Measurements from ENCODE around the gene MYO1E. TPM values are rescaled to one million over a fixed set of nuclear protein-coding genes. Genes with fewer than 3 reads are reported as not detected.

MYO1E gene
- total RNA-seq, 1 experiment from 2014 or later: 83.6 TPM

GRCh38 chr15:59197454-59197853 is 175.2 kb downstream of the MYO1E start (continued):
- TF ChIP-seq TEAD4 (CRISPR knock-in tag; IDR thresholded peaks at IDR 0.05) (no peak), ZSCAN18 (CRISPR knock-in tag; IDR thresholded peaks at IDR 0.05) (no peak), GRHL2 (CRISPR knock-in tag; IDR thresholded peaks at IDR 0.05; ENCODE audit: insufficient replicate concordance, severe bottlenecking) (no peak), ZNF281 (CRISPR knock-in tag; IDR thresholded peaks at IDR 0.05) (no peak), NFYB (CRISPR knock-in tag; conservative IDR thresholded peaks at IDR 0.05; ENCODE audit: low read depth) (no peak), CDX4 (CRISPR knock-in tag; IDR thresholded peaks at IDR 0.05; ENCODE audit: borderline replicate concordance) (no peak), EMX1 (CRISPR knock-in tag; IDR thresholded peaks at IDR 0.05) (no peak)
- TF ChIP-seq, protein P1, sequence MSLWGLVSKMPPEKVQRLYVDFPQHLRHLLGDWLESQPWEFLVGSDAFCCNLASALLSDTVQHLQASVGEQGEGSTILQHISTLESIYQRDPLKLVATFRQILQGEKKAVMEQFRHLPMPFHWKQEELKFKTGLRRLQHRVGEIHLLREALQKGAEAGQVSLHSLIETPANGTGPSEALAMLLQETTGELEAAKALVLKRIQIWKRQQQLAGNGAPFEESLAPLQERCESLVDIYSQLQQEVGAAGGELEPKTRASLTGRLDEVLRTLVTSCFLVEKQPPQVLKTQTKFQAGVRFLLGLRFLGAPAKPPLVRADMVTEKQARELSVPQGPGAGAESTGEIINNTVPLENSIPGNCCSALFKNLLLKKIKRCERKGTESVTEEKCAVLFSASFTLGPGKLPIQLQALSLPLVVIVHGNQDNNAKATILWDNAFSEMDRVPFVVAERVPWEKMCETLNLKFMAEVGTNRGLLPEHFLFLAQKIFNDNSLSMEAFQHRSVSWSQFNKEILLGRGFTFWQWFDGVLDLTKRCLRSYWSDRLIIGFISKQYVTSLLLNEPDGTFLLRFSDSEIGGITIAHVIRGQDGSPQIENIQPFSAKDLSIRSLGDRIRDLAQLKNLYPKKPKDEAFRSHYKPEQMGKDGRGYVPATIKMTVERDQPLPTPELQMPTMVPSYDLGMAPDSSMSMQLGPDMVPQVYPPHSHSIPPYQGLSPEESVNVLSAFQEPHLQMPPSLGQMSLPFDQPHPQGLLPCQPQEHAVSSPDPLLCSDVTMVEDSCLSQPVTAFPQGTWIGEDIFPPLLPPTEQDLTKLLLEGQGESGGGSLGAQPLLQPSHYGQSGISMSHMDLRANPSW (CRISPR knock-in tag; conservative IDR thresholded peaks at IDR 0.05; ENCODE audit: low read depth): no peak
- TF ChIP-seq, protein P2, sequence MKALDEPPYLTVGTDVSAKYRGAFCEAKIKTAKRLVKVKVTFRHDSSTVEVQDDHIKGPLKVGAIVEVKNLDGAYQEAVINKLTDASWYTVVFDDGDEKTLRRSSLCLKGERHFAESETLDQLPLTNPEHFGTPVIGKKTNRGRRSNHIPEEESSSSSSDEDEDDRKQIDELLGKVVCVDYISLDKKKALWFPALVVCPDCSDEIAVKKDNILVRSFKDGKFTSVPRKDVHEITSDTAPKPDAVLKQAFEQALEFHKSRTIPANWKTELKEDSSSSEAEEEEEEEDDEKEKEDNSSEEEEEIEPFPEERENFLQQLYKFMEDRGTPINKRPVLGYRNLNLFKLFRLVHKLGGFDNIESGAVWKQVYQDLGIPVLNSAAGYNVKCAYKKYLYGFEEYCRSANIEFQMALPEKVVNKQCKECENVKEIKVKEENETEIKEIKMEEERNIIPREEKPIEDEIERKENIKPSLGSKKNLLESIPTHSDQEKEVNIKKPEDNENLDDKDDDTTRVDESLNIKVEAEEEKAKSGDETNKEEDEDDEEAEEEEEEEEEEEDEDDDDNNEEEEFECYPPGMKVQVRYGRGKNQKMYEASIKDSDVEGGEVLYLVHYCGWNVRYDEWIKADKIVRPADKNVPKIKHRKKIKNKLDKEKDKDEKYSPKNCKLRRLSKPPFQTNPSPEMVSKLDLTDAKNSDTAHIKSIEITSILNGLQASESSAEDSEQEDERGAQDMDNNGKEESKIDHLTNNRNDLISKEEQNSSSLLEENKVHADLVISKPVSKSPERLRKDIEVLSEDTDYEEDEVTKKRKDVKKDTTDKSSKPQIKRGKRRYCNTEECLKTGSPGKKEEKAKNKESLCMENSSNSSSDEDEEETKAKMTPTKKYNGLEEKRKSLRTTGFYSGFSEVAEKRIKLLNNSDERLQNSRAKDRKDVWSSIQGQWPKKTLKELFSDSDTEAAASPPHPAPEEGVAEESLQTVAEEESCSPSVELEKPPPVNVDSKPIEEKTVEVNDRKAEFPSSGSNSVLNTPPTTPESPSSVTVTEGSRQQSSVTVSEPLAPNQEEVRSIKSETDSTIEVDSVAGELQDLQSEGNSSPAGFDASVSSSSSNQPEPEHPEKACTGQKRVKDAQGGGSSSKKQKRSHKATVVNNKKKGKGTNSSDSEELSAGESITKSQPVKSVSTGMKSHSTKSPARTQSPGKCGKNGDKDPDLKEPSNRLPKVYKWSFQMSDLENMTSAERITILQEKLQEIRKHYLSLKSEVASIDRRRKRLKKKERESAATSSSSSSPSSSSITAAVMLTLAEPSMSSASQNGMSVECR (CRISPR knock-in tag; IDR thresholded peaks at IDR 0.05; ENCODE audit: borderline replicate concordance): no peak
- TF ChIP-seq, protein P3, sequence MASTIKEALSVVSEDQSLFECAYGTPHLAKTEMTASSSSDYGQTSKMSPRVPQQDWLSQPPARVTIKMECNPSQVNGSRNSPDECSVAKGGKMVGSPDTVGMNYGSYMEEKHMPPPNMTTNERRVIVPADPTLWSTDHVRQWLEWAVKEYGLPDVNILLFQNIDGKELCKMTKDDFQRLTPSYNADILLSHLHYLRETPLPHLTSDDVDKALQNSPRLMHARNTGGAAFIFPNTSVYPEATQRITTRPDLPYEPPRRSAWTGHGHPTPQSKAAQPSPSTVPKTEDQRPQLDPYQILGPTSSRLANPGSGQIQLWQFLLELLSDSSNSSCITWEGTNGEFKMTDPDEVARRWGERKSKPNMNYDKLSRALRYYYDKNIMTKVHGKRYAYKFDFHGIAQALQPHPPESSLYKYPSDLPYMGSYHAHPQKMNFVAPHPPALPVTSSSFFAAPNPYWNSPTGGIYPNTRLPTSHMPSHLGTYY (CRISPR knock-in tag; IDR thresholded peaks at IDR 0.05): no peak

DNA sequence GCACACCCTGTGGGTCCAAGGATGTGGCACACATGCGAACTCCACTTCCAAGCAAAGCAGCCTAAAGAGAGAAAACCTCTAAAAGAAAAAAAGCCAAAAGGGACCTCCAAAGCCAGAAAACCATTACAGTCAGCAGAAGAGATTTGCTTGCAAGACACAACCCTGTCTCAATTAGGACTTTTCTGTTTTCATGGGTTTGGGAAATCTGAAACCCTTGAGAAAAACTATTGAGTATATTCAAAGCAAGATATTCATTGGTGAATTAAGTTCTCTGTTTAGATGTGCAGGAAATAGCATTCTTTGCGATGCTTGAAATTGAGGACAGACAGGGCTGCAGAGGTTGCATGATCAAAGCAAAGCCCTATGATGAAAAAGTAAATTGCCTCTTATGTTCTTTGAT is 176.3 kb downstream of the MYO1E start:
- no peaks in the 10 kb centered on the region for H3K4me1 Mint-ChIP-seq
- POLR2A ChIA-PET: interaction anchor here (0.6 kb wide), 1 partner anchor 42 kb away, joined by 3 read pairs; no protein-coding TSS in a partner anchor
- H3K36me3 Mint-ChIP-seq: peaks cover 34% of the 10 kb centered on the region
- H3K9me3 Mint-ChIP-seq: no peaks in the 10 kb centered on the region
- H3K27ac Mint-ChIP-seq: no peak overlapping the region
- DNase-seq (ENCODE audit: low spot score) (no peak), ATAC-seq (no peak)
- CTCF ChIA-PET: no interaction called here
- no peaks in the 10 kb centered on the region for H3K27me3 Mint-ChIP-seq (ENCODE audit: low read depth)
- no peak overlapping the region for H3K4me3 Mint-ChIP-seq
- TF ChIP-seq, protein P4, sequence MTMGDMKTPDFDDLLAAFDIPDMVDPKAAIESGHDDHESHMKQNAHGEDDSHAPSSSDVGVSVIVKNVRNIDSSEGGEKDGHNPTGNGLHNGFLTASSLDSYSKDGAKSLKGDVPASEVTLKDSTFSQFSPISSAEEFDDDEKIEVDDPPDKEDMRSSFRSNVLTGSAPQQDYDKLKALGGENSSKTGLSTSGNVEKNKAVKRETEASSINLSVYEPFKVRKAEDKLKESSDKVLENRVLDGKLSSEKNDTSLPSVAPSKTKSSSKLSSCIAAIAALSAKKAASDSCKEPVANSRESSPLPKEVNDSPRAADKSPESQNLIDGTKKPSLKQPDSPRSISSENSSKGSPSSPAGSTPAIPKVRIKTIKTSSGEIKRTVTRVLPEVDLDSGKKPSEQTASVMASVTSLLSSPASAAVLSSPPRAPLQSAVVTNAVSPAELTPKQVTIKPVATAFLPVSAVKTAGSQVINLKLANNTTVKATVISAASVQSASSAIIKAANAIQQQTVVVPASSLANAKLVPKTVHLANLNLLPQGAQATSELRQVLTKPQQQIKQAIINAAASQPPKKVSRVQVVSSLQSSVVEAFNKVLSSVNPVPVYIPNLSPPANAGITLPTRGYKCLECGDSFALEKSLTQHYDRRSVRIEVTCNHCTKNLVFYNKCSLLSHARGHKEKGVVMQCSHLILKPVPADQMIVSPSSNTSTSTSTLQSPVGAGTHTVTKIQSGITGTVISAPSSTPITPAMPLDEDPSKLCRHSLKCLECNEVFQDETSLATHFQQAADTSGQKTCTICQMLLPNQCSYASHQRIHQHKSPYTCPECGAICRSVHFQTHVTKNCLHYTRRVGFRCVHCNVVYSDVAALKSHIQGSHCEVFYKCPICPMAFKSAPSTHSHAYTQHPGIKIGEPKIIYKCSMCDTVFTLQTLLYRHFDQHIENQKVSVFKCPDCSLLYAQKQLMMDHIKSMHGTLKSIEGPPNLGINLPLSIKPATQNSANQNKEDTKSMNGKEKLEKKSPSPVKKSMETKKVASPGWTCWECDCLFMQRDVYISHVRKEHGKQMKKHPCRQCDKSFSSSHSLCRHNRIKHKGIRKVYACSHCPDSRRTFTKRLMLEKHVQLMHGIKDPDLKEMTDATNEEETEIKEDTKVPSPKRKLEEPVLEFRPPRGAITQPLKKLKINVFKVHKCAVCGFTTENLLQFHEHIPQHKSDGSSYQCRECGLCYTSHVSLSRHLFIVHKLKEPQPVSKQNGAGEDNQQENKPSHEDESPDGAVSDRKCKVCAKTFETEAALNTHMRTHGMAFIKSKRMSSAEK (CRISPR knock-in tag; IDR thresholded peaks at IDR 0.05; ENCODE audit: borderline replicate concordance): no peak
- no peak for TF ChIP-seq ZNF416 (CRISPR knock-in tag; IDR thresholded peaks at IDR 0.05)
- TF ChIP-seq, protein P5, sequence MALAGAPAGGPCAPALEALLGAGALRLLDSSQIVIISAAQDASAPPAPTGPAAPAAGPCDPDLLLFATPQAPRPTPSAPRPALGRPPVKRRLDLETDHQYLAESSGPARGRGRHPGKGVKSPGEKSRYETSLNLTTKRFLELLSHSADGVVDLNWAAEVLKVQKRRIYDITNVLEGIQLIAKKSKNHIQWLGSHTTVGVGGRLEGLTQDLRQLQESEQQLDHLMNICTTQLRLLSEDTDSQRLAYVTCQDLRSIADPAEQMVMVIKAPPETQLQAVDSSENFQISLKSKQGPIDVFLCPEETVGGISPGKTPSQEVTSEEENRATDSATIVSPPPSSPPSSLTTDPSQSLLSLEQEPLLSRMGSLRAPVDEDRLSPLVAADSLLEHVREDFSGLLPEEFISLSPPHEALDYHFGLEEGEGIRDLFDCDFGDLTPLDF (CRISPR knock-in tag; IDR thresholded peaks at IDR 0.05): no peak
